NT2/D1 (cell line): ENCODE measurements around the gene ABO.

Experiments used
- SUZ12 ChIP-seq: IDR thresholded peaks from 2 replicates; pipeline ENCODE4 v1.6.1; 2011; ENCODE audit not compliant: insufficient read length, insufficient read depth; ENCODE audit errors: extremely low read depth
- YY1 ChIP-seq: IDR thresholded peaks from 2 replicates; pipeline ENCODE4 v1.6.1; 2011; ENCODE audit not compliant: insufficient read length, insufficient read depth
- ZNF274 ChIP-seq: IDR thresholded peaks from 2 replicates; pipeline ENCODE4 v1.6.1; 2011; ENCODE audit warnings: mild to moderate bottlenecking, low read depth, low read length

GRCh38 chr9:133256686-133257091, 18.3 kb downstream of the ABO start:
- TF ChIP-seq ZNF274 = no peak
- TF ChIP-seq YY1 = no peak
- TF ChIP-seq SUZ12 = no peak
